Measurements from ENCODE around the gene WDR73. TPM values are rescaled to one million over a fixed set of nuclear protein-coding genes. Genes with fewer than 3 reads are reported as not detected.

The WDR73 gene
- total and polyA plus RNA-seq, 2 donors (not counting 1 experiment from before 2014, with no cell fraction given), result 16.8 to 38.3 TPM

- Histone ChIP-seq H3K27ac (ENCODE audit: insufficient read depth, low read length) (no peak overlapping the region), H3K4me2 (ENCODE audit: extremely low read depth, insufficient read depth, low read length) (no peak overlapping the region), H3K9me3 (ENCODE audit: control insufficient read depth, insufficient read depth, low read depth, low read length) (no peaks in the 10 kb centered on the region), H3K4me3 (replicated peaks in 1 of 4; ENCODE audit: control extremely low read depth in 1 of 4, insufficient read depth in 1 of 4, low read depth in 3 of 4, low read length in 4 of 4) (no peak overlapping the region), H3K27me3 (ENCODE audit: control insufficient read depth, insufficient read depth, low read length) (no peaks in the 10 kb centered on the region), H4K20me1 (ENCODE audit: control insufficient read depth, extremely low read depth, insufficient read depth, low read length) (no peaks in the 10 kb centered on the region), H3K79me2 (ENCODE audit: control insufficient read depth, insufficient read depth, low read length) (peaks cover 1% of the 10 kb centered on the region), H3K36me3 (ENCODE audit: control insufficient read depth, insufficient read depth, low read length) (no peaks in the 10 kb centered on the region), H3K4me1 (ENCODE audit: control insufficient read depth, extremely low read depth, insufficient read depth, low read length) (no peaks in the 10 kb centered on the region), H2AFZ (ENCODE audit: low read length) (no peak overlapping the region), H3K9ac (ENCODE audit: insufficient read depth, low read length) (no peak overlapping the region)
- DNase-seq (ENCODE audit: low read depth in 2 of 2), result peak; percentile 55 to 72
- TF ChIP-seq CTCF (conservative IDR thresholded peaks at IDR 0.05 in 1 of 2, IDR thresholded peaks at IDR 0.05 in 1 of 2; ENCODE audit: low read depth in 1 of 2, low read length in 2 of 2) (peak; percentile 78 to 84), EZH2 (IDR thresholded peaks at IDR 0.05; ENCODE audit: low read length, missing control alignments) (no peak)
Observed at GRCh38 chr15:84598993-84599392, 55.1 kb downstream of the WDR73 start.

GRCh38 chr15:84598250-84598649 is 55.8 kb downstream of the WDR73 start:
- no peaks in the 10 kb centered on the region for H4K20me1 ChIP-seq (ENCODE audit: control insufficient read depth, extremely low read depth, insufficient read depth, low read length)
- no peak overlapping the region for H2AFZ ChIP-seq (ENCODE audit: low read length)
- no peak overlapping the region for H3K27ac ChIP-seq (ENCODE audit: insufficient read depth, low read length)
- no peak overlapping the region for H3K4me2 ChIP-seq (ENCODE audit: extremely low read depth, insufficient read depth, low read length)
- no peak for DNase-seq (ENCODE audit: low read depth in 2 of 2)
- H3K36me3 ChIP-seq (ENCODE audit: control insufficient read depth, insufficient read depth, low read length), result no peaks in the 10 kb centered on the region
- no peak overlapping the region for H3K4me3 ChIP-seq (replicated peaks in 1 of 4; ENCODE audit: control extremely low read depth in 1 of 4, insufficient read depth in 1 of 4, low read depth in 3 of 4, low read length in 4 of 4)
- no peaks in the 10 kb centered on the region for H3K27me3 ChIP-seq (ENCODE audit: control insufficient read depth, insufficient read depth, low read length)
- TF ChIP-seq EZH2 (IDR thresholded peaks at IDR 0.05; ENCODE audit: low read length, missing control alignments) (no peak), CTCF (conservative IDR thresholded peaks at IDR 0.05 in 1 of 2, IDR thresholded peaks at IDR 0.05 in 1 of 2; ENCODE audit: low read depth in 1 of 2, low read length in 2 of 2) (no peak)
- no peaks in the 10 kb centered on the region for H3K9me3 ChIP-seq (ENCODE audit: control insufficient read depth, insufficient read depth, low read depth, low read length)
- peaks cover 1% of the 10 kb centered on the region for H3K79me2 ChIP-seq (ENCODE audit: control insufficient read depth, insufficient read depth, low read length)
- no peaks in the 10 kb centered on the region for H3K4me1 ChIP-seq (ENCODE audit: control insufficient read depth, extremely low read depth, insufficient read depth, low read length)
- H3K9ac ChIP-seq (ENCODE audit: insufficient read depth, low read length), result no peak overlapping the region

GRCh38 chr15:84597296-84597695 is 56.8 kb downstream of the WDR73 start:
- H3K79me2 ChIP-seq (ENCODE audit: control insufficient read depth, insufficient read depth, low read length), result peaks cover 1% of the 10 kb centered on the region
- H3K9me3 ChIP-seq (ENCODE audit: control insufficient read depth, insufficient read depth, low read depth, low read length), result no peaks in the 10 kb centered on the region
- no peaks in the 10 kb centered on the region for H4K20me1 ChIP-seq (ENCODE audit: control insufficient read depth, extremely low read depth, insufficient read depth, low read length)
- H3K27me3 ChIP-seq (ENCODE audit: control insufficient read depth, insufficient read depth, low read length), result peaks cover 7% of the 10 kb centered on the region
- no peak overlapping the region for H2AFZ ChIP-seq (ENCODE audit: low read length)
- H3K4me2 ChIP-seq (ENCODE audit: extremely low read depth, insufficient read depth, low read length), result no peak overlapping the region
- no peaks in the 10 kb centered on the region for H3K4me1 ChIP-seq (ENCODE audit: control insufficient read depth, extremely low read depth, insufficient read depth, low read length)
- H3K4me3 ChIP-seq (replicated peaks in 1 of 4; ENCODE audit: control extremely low read depth in 1 of 4, insufficient read depth in 1 of 4, low read depth in 3 of 4, low read length in 4 of 4), result no peak overlapping the region
- no peaks in the 10 kb centered on the region for H3K36me3 ChIP-seq (ENCODE audit: control insufficient read depth, insufficient read depth, low read length)
- no peak for TF ChIP-seq EZH2 (IDR thresholded peaks at IDR 0.05; ENCODE audit: low read length, missing control alignments)
- TF ChIP-seq CTCF (conservative IDR thresholded peaks at IDR 0.05 in 1 of 2, IDR thresholded peaks at IDR 0.05 in 1 of 2; ENCODE audit: low read depth in 1 of 2, low read length in 2 of 2), result no peak
- no peak overlapping the region for H3K9ac ChIP-seq (ENCODE audit: insufficient read depth, low read length)
- H3K27ac ChIP-seq (ENCODE audit: insufficient read depth, low read length), result no peak overlapping the region
- no peak for DNase-seq (ENCODE audit: low read depth in 2 of 2)
